Mesothelial cell of epicardium (in vitro differentiated cells): ENCODE data around the gene GALNT9. TPM values are rescaled to one million over a fixed set of nuclear protein-coding genes. Genes with fewer than 3 reads are reported as not detected.

ENCODE experiments used
- DNase-seq, 2 experiments: peaks; one replicate each; pipeline ENCODE4 v3.0.0; 2021; ENCODE audit warnings: low spot score in 2 of 2; ENCODE audit not compliant: unreplicated experiment in 2 of 2
- H3K27ac Mint-ChIP-seq: 2 replicates; pipeline ENCODE4 v1.8.0; 2021; ENCODE audit warnings: mixed read lengths
- H3K27me3 Mint-ChIP-seq: 2 replicates; pipeline ENCODE4 v1.8.0; 2021; ENCODE audit warnings: low read depth, mixed read lengths
- H3K36me3 Mint-ChIP-seq: 2 replicates; pipeline ENCODE4 v1.8.0; 2021; ENCODE audit warnings: mixed read lengths
- H3K4me1 Mint-ChIP-seq: 2 replicates; pipeline ENCODE4 v1.8.0; 2021; ENCODE audit warnings: mixed read lengths
- H3K4me3 Mint-ChIP-seq: 2 replicates; pipeline ENCODE4 v1.8.0; 2021; ENCODE audit warnings: mild to moderate bottlenecking, moderate library complexity, mixed read lengths
- H3K9me3 Mint-ChIP-seq: 2 replicates; pipeline ENCODE4 v1.8.0; 2021; ENCODE audit warnings: mixed read lengths
- CTCF ChIP-seq: fragments of 200-600 bp; sonication (generic); IDR thresholded peaks from one replicate; pipeline ENCODE4 v1.5.0; 2021; ENCODE audit warnings: antibody characterized with exemption; ENCODE audit not compliant: unreplicated experiment
- total RNA-seq: library from RNA; stranded (reverse); gene quantifications from 3 replicates; pipeline ENCODE4 v1.2.1, GENCODE V29; 2021

Gene GALNT9
- total RNA-seq, 1 donor from 2014 or later, result 4.8 TPM

- Mint-ChIP-seq H3K9me3 (no peaks in the 10 kb centered on the region), H3K27me3 (peaks cover 51% of the 10 kb centered on the region), H3K27ac (no peak overlapping the region), H3K36me3 (no peaks in the 10 kb centered on the region), H3K4me1 (no peaks in the 10 kb centered on the region), H3K4me3 (no peak overlapping the region)
- TF ChIP-seq CTCF, result no peak
- no peak for DNase-seq
Observed at GRCh38 chr12:132201391-132202120, 127.8 kb downstream of the GALNT9 start.

- no peak overlapping the region for H3K27ac Mint-ChIP-seq
- H3K4me1 Mint-ChIP-seq, result no peaks in the 10 kb centered on the region
- no peak for TF ChIP-seq CTCF
- DNase-seq, result no peak
- no peaks in the 10 kb centered on the region for H3K36me3 Mint-ChIP-seq
- no peak overlapping the region for H3K4me3 Mint-ChIP-seq
- H3K27me3 Mint-ChIP-seq, result peaks cover 49% of the 10 kb centered on the region
- H3K9me3 Mint-ChIP-seq, result no peaks in the 10 kb centered on the region
Observed at GRCh38 chr12:132200800-132201199, 128.6 kb downstream of the GALNT9 start.

DNA sequence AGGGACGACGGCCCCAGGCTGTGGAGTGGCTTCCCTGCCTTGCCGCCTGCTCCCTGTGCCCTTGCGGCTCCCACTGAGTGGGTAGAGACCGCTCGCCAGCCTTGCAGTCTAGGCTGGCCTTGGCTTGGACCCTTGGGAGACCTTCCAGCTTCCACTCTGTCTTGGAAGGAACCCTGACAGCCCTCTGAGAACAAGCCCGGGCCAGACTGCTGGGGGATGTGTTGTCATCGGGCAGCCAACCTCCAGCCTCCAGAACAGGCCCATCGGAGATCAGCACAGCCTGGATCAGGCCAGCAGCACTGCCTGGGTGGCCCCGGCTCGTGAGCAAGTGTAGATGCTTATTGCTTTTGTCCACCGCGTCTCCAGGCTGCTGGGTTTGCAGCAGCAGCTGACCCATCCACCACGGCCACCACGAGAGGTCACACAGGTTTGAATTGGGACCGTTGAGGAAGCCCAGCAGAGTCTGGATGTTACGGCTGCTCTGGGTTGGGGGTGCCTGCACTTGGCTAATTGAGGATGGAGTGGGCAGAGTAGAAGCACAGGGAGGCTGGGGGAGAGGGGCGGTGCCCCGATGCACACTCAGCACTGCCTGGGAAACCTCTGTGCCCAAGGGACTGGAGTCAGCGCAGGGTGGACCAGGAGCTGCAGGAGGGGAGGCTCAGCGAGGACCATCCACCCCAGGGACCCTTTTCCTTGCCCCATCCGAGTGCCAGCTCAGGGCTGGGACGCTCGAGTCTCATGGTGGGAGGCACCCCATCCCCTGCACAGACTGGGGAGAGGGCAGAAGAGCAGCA is 129.7 kb downstream of the GALNT9 start:
- H3K4me3 Mint-ChIP-seq, result no peak overlapping the region
- no peak overlapping the region for H3K27ac Mint-ChIP-seq
- no peak for TF ChIP-seq CTCF
- no peaks in the 10 kb centered on the region for H3K4me1 Mint-ChIP-seq
- H3K9me3 Mint-ChIP-seq, result no peaks in the 10 kb centered on the region
- H3K36me3 Mint-ChIP-seq, result no peaks in the 10 kb centered on the region
- no peak for DNase-seq
- peaks cover 44% of the 10 kb centered on the region for H3K27me3 Mint-ChIP-seq

- TF ChIP-seq CTCF, result no peak
- Mint-ChIP-seq H3K9me3 (peaks cover 3% of the 10 kb centered on the region), H3K36me3 (no peaks in the 10 kb centered on the region), H3K4me3 (no peak overlapping the region), H3K27ac (no peak overlapping the region), H3K27me3 (peaks cover 44% of the 10 kb centered on the region), H3K4me1 (no peaks in the 10 kb centered on the region)
- DNase-seq, result no peak
Observed at GRCh38 chr12:132199101-132199500, 130.3 kb downstream of the GALNT9 start.

DNA sequence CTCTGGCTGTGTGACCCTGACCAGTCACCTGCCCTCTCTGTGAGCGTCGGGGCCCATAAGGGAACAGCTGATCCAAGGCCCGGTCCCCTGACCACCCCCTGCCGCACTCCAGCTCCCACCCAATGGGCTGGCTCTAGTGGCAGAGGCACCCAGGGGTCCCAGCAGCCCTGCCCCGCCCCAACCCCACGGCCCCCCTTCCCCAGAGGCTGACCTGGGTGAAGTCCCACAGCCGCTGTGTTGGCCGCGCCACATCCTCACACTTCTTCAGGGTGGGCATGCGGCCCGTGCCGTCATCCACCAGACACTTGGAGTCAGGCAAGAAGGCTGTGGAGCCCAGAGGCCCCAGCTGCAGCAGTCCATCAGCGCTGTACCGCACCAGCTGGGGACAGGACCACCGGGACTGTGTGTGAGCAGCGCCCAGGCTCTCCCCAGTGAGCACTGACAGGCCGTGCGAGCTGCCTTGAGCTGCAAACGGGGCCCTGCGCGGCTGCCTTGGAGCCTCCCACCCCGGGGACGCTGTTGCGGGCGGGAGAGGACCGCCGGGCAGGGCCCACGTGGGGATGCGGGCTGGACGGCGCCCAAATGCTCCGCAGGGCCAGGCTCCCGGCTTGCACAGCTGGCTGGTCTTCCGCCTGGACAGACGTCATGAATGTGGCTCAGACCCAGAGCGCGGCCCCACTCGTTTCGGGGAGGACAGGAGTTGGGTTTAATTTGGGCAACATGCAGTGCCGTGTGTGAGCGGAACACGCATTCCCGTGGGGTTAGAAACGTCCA is 131.6 kb downstream of the GALNT9 start:
- peaks cover 50% of the 10 kb centered on the region for H3K27me3 Mint-ChIP-seq
- H3K4me1 Mint-ChIP-seq, result no peaks in the 10 kb centered on the region
- peaks cover 9% of the 10 kb centered on the region for H3K9me3 Mint-ChIP-seq
- DNase-seq, result no peak
- no peak overlapping the region for H3K27ac Mint-ChIP-seq
- no peak for TF ChIP-seq CTCF
- H3K4me3 Mint-ChIP-seq, result no peak overlapping the region
- peaks cover 3% of the 10 kb centered on the region for H3K36me3 Mint-ChIP-seq
